H1 (cell line): ENCODE results near the gene RGS17.

Experiments
- EP300 ChIP-seq, 2 experiments: IDR thresholded peaks; 1 replicate in 1 of 2; 2 replicates in 1 of 2; pipeline ENCODE4 v1.6.1; 2011 to 2012; ENCODE audit warnings: low read depth in 2 of 2, low read length in 2 of 2, mild to moderate bottlenecking in 2 of 2, borderline replicate concordance in 1 of 2, inconsistent platforms in 1 of 2, moderate library complexity in 1 of 2
- EZH2 ChIP-seq: fragments of 200-600 bp; sonication (generic); IDR thresholded peaks from 2 replicates; pipeline ENCODE4 v1.7.1; 2012; ENCODE audit warnings: low read depth, mild to moderate bottlenecking, moderate library complexity, low read length, inconsistent platforms; ENCODE audit not compliant: severe bottlenecking
- JUN ChIP-seq: IDR thresholded peaks from 2 replicates; pipeline ENCODE4 v1.6.1; 2011; ENCODE audit warnings: low read depth, mild to moderate bottlenecking, improper control_type of control experiment, low read length
- MAX ChIP-seq: IDR thresholded peaks from 2 replicates; pipeline ENCODE4 v1.6.1; 2012; ENCODE audit warnings: inconsistent platforms
- POLR2A ChIP-seq, 2 experiments: IDR thresholded peaks; 1 replicate in 1 of 2; 2 replicates in 1 of 2; pipeline ENCODE4 v1.6.1; 2011; ENCODE audit warnings: low read depth in 2 of 2, low read length in 2 of 2, mild to moderate bottlenecking in 2 of 2; ENCODE audit errors: control extremely low read depth in 1 of 2
- RFX5 ChIP-seq: IDR thresholded peaks from 2 replicates; pipeline ENCODE4 v1.6.1; 2011; ENCODE audit warnings: low read depth, low read length, improper control_type of control experiment, borderline replicate concordance
- SP1 ChIP-seq: IDR thresholded peaks from 2 replicates; pipeline ENCODE4 v1.6.1; 2011; ENCODE audit warnings: low read depth, low read length
- SUZ12 ChIP-seq: fragments of 200-600 bp; sonication (generic); IDR thresholded peaks from 2 replicates; pipeline ENCODE4 v1.6.1; 2012; ENCODE audit warnings: mild to moderate bottlenecking, inconsistent platforms, low read length, moderate library complexity, mixed read lengths
- YY1 ChIP-seq: IDR thresholded peaks from 2 replicates; pipeline ENCODE4 v1.6.1; 2011; ENCODE audit warnings: low read depth, mild to moderate bottlenecking, low read length
- ZNF274 ChIP-seq: IDR thresholded peaks from 2 replicates; pipeline ENCODE4 v1.7.0; 2012; ENCODE audit warnings: low read length, borderline replicate concordance; ENCODE audit errors: extremely low read depth
- TF ChIP-seq, protein P1 (sequence below), 3 experiments: IDR thresholded peaks; 1 replicate in 2 of 3; 2 replicates in 1 of 3; pipeline versions ENCODE4 v1.5.1 to v1.6.1; 2011; ENCODE audit warnings: low read length in 3 of 3, mild to moderate bottlenecking in 3 of 3, inconsistent platforms in 2 of 3, low read depth in 1 of 3, moderate library complexity in 1 of 3; ENCODE audit not compliant: insufficient read depth in 1 of 3; ENCODE audit errors: control extremely low read depth in 1 of 3
- TF ChIP-seq, protein P2 (sequence below): IDR thresholded peaks from 2 replicates; pipeline ENCODE4 v1.6.1; 2011; ENCODE audit warnings: low read length, improper control_type of control experiment

DNA sequence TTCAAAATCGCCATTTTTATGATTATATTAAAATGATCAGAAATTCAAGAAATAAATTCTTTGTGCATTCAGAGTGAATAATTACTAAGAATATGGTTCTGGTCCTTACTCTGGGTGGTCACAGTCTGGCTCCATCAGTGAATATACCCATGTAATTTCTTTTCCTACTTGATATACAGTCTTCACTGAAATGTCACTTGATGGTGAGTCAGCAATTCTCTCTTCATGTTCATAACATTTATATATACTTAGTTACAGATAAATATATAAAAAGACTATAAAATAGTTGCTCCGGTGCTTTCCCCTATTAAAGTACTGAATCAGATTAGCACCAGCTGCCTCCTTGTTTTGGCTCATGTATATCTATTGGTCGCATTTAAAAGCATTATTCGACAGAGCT, 72.2 kb downstream of the RGS17 start:
- TF ChIP-seq, protein P1, sequence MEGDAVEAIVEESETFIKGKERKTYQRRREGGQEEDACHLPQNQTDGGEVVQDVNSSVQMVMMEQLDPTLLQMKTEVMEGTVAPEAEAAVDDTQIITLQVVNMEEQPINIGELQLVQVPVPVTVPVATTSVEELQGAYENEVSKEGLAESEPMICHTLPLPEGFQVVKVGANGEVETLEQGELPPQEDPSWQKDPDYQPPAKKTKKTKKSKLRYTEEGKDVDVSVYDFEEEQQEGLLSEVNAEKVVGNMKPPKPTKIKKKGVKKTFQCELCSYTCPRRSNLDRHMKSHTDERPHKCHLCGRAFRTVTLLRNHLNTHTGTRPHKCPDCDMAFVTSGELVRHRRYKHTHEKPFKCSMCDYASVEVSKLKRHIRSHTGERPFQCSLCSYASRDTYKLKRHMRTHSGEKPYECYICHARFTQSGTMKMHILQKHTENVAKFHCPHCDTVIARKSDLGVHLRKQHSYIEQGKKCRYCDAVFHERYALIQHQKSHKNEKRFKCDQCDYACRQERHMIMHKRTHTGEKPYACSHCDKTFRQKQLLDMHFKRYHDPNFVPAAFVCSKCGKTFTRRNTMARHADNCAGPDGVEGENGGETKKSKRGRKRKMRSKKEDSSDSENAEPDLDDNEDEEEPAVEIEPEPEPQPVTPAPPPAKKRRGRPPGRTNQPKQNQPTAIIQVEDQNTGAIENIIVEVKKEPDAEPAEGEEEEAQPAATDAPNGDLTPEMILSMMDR (IDR thresholded peaks at IDR 0.05; ENCODE audit: control extremely low read depth in 1 of 3, insufficient read depth in 1 of 3, low read depth in 1 of 3, low read length in 3 of 3) = no peak
- TF ChIP-seq JUN = no peak
- TF ChIP-seq POLR2A (IDR thresholded peaks at IDR 0.05; ENCODE audit: control extremely low read depth in 1 of 2, low read depth in 2 of 2, low read length in 2 of 2) = no peak
- no peak for TF ChIP-seq YY1
- TF ChIP-seq ZNF274 = no peak
- no peak for TF ChIP-seq EZH2
- TF ChIP-seq, protein P2, sequence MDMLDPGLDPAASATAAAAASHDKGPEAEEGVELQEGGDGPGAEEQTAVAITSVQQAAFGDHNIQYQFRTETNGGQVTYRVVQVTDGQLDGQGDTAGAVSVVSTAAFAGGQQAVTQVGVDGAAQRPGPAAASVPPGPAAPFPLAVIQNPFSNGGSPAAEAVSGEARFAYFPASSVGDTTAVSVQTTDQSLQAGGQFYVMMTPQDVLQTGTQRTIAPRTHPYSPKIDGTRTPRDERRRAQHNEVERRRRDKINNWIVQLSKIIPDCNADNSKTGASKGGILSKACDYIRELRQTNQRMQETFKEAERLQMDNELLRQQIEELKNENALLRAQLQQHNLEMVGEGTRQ = no peak
- no peak for TF ChIP-seq SP1
- TF ChIP-seq EP300 (IDR thresholded peaks at IDR 0.05; ENCODE audit: borderline replicate concordance in 1 of 2, low read depth in 2 of 2, low read length in 2 of 2) = no peak
- no peak for TF ChIP-seq SUZ12
- no peak for TF ChIP-seq MAX
- no peak for TF ChIP-seq RFX5
